CD4-positive, alpha-beta T cell treated with Interleukin-15 for 1 hour (primary cell): ENCODE data around the gene MICALL2.

Source experiments
- DNase-seq: peaks from one replicate; pipeline ENCODE4 v3.0.0-alpha.2; 2020

The MICALL2 gene

GRCh38 chr7:1411414-1411813, 47.9 kb downstream of the MICALL2 start:
- no peak for DNase-seq

- no peak for DNase-seq
These were observed 48.3 kb downstream of the MICALL2 start for GRCh38 chr7:1410992-1411391.

DNA sequence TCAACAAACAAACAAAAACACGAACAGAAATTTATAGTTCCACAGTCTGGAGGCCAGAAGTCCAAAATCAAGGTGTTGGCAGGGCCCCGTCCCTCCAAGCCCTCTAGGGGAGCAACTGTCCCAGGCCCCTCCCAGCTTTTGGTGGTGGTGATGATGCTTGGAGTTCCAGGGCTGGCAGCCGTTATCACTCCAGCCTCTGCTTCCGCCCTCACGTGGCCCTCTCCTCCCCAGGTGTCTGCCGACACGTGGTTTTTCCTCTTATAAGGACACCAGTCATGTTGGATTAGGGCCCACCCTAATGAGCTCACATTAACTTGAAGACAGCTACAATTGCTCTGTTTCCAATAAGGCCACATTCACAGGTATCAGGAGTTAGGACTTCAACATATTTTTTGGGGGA, 49.7 kb downstream of the MICALL2 start:
- DNase-seq, result no peak

DNA sequence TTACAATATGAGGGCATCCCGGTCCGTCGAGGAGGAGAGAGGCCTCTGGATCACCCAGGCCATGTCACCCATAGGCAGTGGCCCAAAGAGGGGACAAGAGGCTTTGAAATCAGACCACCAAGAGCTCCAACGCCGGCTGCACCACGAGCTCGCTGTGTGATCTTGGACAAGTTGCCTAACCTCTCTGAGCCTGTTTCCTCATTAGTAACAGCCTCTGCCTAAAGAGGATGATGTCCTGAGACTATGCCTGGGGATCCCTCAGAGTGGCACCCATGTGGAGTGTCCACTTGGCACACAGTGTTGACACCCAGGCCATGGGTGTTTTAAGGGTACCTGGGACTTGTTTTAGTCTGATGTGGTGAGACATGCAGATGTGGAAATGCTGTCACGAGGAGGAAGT, 50.8 kb downstream of the MICALL2 start:
- no peak for DNase-seq

DNA sequence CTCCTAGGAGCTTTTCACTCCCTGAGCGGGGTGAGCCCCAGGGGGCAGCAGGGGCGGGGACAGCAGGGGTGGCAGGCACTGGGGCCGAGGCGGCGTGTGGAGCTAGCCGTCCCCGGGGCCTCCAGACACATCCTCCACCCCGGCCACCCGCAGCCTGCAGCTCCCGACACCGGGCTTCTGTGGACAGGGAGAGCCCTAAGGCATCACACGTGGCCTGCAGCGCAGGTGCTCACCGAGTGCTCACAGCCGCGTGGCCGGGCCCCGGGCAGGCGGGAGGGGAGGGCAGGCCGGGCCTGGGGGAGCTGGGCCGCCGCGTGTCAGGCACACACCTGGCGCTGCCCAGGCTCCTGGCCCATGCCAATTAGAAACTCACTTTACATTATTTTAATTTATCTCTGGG, 51.4 kb downstream of the MICALL2 start:
- DNase-seq, result no peak

- DNase-seq, result no peak
These were observed 54.2 kb downstream of the MICALL2 start for GRCh38 chr7:1404898-1405548.

- no peak for DNase-seq
These were observed 54.8 kb downstream of the MICALL2 start for GRCh38 chr7:1404460-1404809.

DNA sequence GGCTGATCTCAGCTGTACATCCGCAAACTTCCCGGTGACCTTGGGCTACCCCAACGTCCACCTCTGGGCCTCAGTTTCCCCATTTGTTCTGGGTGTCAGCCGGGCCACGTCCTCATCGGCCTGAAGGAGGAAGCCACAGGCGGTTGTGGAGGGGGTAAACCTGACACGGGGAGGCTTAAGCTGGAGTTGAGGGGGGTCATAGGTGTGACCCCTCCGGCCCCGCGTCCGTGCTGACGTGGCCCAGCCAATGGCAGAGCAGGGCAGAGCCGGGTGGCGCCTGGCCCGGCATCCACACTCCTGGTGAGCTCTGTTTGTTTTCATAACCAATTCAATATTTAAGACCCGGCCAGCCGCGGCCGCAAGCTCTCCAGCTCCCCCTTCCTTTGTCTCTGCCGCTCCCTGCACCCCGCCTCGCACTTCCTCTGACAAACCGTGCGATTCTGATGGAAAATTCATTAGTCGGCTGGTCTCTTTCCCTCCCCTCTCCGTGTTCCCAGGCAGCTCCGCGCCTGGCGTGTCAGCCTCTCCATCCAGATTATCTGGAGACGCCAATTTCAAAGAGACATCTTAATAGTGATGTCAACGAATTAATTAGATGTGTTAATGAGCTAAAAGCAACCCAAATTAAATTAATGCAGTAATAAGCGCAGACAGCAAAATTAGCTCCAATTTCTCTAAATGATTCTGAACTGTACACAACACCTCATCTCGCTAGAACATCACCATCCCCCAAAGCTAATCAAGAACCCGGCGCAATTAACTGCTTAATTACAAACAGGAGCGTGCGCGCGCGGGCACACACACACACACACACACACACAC, 55.4 kb downstream of the MICALL2 start:
- DNase-seq, result no peak

- DNase-seq, result no peak
These were observed 56.3 kb downstream of the MICALL2 start for GRCh38 chr7:1402791-1403637.

- no peak for DNase-seq
These were observed 57.0 kb downstream of the MICALL2 start for GRCh38 chr7:1402110-1402790.

DNA sequence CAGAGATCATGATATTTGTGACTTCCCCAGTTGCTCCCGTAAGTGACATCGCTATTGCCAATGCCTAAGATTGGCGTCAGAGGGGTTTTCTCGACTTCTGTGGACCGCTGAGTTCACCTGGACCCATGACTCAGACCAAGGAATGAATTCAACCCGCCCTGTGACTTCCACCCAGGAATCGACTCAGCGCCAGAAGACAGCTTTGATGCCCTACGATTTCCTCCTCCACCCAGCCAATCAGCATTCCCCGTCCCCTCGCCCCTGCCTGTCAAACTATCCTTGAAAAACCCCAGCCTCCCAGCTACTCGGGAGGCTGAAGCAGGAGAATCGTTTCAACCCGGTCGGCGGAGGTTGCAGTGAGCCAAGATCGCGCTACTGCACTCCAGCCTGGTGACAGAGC, 58.3 kb downstream of the MICALL2 start:
- no peak for DNase-seq

DNA sequence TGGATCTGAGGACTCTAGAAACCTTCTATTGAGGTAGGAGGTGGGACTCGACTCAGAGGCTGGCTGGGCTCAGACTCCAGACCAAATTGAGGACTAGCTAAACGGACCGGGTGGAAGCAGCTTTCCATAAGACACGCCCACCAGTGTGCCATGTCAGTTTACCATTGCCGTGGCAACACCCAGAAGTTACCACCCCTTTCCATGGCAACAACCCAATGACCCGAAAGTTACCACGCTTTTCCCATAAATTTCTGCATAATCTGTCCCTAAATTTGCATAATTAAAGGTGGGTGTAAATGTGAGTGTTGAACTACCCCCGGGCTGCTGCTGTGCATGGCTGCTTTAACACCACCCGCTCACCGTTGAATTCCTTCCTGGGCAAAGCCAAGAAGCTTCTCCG, 58.9 kb downstream of the MICALL2 start:
- DNase-seq, result no peak

GRCh38 chr7:1397491-1398327, 61.6 kb downstream of the MICALL2 start:
- no peak for DNase-seq

- DNase-seq, result no peak
These were observed 63.1 kb downstream of the MICALL2 start for GRCh38 chr7:1396195-1396594.

DNA sequence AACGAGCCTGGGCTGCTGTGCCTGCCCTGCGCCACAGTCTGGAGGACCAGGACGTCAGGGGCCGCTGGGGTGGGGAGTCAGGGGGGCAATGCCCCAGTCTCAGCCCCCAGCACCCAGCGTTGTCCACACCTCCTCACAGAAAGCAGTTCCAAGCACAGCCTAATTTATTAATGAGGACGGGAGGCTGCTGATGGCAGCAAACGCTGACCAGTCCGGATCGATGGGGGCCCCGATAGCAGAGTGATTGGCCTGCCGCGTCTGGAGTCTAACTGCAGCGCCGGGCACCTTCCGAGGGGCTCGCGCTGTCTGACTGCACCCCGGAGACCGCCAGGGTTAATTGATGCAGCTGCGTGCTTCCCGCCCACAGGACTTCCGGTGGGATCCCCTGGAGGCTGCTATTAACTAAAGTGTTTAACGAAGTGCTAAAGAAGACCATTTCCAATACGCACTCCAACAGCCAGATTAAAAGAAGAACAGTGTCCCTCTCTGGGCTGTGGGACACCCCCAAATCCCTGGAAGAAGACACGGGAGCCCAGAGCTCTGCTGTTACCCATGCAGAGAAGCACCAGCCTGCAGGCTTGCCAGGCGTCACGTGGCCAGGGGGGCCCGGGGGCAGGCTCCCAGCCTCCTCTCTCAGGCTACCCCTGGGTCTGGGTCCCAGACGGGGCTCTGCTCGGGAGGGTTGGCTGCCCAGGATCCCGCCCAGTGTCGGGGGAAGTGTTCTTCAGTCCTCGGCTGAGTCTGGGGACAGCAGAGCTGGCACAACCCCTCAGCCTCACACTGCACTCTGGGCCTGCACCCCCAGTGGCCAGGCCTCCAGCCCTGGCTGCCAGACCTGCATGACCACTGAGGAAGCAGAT, 63.8 kb downstream of the MICALL2 start:
- no peak for DNase-seq

DNA sequence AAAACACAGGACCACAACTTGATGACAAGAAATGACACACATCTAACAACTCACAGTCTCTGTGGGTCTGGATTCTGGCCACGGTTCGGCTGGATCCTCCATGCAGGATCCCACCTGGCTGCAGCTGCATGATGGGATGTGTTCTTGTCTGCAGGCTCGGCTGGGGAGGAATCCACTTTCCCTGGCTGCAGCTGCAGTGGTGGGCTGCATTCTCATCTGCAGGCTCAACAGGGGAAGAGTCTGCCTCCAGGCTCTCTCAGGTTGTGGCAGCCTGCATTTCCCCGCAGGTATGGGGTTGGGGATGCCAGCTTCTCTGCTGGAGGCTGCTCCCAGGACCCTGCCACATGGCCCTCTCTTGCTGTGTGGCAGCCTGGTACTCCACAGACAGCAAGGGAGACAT, 64.9 kb downstream of the MICALL2 start:
- no peak for DNase-seq

DNA sequence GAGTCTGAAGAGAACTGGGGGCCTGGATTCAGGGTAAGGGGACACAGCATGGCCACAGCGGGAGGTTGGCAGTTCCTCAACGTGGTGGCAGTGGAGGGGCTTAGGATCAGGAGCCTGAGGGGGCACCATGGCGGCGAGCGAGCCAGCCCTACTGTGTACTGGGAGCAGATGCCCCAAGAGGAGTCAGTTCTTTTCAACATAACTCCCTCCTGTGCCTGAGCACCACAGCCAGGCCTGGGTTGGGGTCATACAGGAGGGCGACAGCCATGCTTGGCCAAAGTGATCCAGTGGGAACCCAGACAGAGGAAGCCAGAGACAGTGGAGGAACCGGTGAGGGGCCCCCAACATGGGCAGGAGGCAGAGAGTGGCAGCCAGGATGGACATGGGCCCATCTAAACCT, 65.8 kb downstream of the MICALL2 start:
- DNase-seq, result no peak

DNA sequence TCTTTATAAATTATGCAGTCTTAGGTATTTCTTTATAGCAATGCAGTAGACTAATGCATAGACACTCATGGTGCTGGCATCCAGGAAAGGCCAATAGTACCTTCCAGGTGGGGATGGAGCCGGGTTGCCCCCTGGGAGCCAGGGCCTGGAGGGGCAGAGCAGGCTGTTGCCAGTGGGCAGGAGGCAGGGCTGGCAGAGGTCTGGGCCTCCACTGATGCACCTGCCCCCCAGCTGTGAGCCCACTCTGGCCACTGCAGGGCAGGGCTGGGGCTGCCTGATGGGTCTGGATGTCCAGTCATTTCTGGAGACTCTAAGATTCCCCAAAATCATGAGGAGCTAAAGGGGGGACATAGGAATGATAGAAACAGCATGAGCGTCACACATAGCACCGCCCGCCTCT, 66.7 kb downstream of the MICALL2 start:
- no peak for DNase-seq

DNA sequence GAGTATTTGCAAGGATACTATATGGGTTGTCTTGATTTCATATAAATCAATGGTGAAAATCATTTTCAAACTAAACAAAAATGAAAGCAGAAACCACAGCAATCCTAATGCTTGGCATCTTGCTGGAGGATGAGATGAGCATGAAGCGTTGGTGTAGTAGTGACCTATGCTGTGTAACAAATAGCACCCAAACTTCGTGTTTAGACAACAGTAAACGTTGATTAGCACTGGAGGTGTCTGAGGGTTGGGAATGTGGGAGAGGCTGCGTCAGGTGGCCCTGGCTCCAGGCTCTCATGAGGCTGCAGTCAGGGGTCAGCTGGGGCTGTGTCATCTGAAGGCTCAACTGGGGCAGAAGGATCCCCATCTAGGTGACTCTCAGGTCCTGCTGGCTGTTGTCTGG, 67.8 kb downstream of the MICALL2 start:
- no peak for DNase-seq

DNA sequence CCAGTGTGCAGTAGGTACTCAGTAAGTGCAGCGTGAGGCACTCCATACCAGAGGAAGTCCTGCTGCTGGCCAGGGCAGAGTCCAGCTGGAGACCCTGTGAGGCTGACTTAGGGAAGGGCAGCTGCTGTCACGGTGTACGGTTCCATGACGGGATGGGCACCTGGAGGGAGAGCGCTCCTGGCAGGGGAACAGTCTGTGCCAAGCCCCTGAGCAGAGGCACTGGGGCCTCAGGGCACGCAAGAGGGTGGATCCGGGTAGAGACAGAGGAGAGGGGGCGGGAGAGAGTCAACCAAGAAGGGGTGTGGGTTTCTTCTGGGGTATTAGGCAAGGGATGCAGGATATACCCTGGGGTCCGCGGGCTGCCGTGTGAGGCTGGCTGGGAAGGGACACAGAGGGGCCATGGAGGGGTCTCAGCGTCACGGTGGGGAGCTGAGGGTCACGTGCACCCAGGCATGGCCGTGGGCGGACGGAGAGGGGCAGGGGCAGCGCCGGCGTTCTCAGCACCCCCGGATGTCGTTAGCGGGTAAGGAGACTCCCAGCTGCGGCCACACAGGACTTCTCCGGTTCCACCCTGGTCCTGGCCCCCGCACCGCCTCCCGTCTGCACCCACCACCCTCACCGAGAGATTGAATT, 70.5 kb downstream of the MICALL2 start:
- DNase-seq, result no peak
